ENCODE measurements around the gene KPTN.

The KPTN gene

DNA sequence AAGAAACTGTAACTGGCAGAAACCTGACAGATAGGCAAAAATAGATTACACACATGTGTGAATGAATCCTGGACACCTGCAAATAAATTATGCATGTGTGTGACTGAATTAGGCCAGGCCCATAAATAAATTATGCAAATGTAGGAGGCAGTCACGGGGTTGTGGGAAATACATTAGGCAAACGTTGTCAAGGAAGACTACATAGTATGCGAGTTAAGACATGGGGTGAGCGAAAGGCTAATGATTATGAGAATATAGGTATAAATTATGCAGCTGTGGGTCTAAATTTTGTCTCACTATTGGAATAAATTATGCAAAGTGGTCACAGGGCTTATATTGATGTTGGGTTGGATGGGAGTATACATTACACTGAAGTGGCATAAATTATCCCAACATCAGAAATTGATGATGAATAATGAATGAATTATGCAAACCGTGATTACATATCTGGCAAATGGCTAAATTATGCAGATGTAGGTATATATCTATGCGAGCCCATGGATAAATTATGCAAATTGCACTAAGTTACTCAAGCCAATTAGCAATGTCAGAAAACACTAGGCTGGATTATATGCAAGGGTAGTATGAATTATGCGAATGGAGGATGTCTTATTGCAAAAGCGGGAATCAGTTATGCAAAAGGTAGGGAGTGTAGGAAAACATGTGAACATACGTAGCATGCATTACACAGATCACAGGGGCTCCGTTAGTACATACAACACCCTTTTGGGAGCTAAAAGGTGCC is 19.2 kb downstream of the KPTN start:
- no peak for FAIRE-seq

DNA sequence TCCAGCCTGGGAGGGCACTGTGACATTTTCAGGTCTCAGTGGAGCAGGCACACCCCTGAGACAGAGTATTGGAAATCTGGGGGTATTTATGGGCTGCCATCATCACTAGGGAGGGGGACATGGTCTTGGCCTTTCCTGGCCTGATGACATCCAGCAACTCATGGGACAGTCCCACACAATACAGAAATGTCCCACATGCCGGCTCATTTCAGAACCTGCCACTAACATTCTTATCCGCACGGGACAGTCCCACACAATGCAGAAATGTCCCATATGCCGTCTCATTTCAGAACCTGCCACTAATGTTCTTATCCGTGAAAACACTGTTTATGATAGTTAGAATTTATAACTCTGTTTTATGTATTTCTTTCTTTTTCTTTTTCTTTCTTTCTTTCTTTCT is 22.1 kb downstream of the KPTN start:
- no peak for FAIRE-seq

DNA sequence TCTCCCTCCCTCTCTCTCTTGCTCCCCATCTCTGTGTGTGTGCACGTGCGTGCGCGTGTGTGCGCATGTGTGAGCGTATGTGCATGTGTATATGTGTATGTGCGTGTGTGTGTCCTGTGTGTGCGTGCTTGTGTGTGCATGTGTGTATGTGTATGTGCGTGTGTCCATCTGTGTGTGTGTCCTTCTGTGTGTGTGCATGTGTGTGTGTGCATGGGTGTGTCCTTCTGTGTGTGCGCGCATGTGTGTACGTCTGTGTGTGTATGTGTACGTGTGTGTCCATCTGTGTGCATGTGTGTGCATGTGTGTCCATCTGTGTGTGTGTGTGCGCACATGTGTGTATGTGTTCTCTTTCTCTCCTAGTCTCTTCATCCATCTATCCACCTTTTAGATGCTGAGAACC is 24.5 kb downstream of the KPTN start:
- no peak for FAIRE-seq

DNA sequence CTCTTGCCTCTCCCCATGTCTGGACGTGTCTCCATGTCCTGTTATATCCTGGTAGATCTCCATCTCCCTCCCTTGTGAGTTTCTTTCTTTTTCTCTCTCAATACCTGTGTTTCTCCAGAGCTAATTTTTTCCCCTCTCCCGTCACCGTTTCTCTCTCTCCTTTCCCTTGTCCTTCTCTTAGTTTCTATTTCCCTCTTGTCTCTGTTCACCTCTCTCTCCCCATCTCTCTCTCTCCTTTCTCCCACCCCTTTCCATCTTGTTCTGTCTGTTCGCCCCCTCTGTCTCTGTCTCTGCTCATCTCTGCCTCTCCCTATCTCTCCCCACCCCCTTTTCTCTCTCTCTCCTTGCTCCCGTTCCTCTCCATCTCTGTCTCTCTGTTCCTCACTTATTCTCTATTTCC is 25.3 kb downstream of the KPTN start:
- FAIRE-seq: no peak

DNA sequence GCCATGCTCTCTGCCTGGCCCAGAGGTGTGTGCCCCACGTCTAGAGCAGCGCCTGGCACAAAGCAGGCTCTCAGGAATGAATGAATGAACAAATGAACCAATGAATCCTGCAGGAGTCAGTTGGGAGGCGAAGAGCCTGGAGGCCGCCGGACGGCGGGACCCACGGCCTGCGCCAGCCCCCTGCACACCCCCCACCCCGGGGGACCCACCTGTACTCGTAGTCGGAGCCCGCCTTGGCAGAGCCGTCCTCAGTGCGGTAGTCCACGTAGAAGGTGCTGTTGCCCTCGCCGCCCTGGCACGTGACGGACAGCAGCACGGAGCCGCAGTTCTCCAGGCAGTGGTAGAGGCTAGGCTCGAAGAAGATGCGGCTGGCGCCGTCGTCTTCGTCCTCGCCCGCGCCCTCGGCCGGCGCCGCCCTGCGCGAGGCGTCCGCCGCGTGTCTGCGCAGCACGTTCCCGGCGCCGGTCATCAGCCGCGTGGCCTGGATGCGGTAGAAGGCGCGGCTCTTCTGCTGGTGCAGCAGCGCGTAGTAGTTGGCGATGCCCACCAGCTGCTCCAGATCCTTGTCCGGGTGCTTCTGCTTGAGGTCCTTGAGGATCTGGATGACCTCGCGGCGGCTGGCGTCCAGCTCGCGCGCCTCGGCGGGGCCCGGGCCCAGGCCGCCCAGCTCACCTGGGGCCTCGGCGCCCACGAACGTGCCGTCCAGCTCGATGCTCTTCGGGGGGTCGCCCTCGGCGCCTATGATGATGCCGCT is 27.1 kb downstream of the KPTN start:
- no peak for FAIRE-seq

DNA sequence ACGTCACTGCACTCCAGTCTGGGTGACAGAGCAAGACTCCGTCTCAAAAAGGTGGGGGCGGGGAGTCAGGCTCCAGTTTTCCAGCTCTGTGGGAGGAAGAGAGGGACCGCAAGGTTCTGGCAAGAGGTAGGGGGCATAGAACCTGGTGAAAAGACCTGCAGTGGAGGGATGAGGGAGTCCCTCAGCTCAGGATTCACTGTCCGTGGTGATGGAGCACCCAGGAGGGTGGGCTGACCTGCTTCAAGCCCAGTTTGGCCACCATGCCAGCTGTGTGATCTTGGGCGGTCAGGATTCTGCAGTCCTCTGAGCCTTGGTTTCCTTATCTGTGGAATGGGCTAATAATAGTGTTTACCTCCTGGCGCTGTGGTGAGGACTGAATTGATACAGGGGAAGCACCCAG is 33.5 kb downstream of the KPTN start:
- no peak for FAIRE-seq

DNA sequence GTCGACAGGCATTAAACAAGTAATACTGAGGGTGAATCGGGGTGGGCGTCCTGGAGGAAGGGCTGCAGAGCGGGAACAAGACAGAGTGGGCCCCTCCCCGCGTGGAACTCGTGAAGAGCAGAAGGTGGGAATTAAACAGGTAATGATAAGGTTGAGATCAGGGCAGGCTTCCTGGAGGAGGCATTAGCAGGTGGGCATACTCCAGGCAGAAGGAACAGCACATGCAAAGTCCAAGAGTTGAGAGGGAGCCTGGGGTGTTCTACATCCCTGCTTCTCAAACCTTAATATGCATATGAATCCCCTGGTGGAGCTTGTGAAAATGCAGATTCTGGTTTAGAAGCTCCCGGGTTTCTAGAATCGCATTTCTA is 35.7 kb downstream of the KPTN start:
- no peak for FAIRE-seq

DNA sequence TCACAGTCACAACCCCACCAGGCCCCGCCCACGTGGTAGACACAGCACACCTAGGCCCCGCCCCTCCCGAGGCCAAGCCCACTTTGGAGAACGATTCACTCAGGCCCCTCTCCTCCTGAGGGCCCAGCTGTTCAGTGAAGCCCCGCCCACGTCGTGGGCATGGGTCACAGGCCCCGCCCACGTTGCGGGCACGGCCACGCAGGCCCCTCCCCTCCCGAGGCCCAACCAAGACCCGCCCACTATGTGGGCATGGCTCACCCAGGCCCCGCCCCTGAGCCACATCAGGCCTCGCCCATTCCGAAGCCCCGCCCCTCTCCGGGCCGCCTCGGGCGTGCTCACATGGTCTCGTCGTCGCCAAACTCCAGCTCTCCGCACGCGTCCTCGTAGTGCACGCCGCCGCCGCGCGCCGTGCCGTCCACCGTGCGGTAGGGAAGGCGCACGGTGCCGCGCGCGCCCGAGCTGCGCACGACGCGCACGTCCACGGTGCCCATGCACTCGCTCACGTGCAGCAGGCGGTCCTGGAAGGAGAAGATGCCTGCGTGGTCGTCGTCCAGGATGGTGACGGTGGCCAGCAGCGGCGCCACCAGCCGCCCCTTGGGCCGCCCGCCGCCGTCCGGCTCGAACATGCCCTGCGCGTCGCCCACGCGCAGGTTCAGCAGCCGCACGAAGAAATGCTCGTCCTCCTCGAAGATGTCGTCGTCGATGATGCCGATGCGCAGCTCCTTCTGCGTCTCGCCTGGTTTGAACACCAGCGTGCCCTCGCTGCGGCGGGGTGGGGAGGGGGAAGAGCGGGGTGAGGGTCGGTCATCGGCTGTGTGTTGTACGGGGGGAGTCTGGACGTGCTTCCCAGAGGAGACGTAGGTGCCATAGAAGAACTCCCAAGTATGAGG is 36.3 kb downstream of the KPTN start:
- no peak for FAIRE-seq

DNA sequence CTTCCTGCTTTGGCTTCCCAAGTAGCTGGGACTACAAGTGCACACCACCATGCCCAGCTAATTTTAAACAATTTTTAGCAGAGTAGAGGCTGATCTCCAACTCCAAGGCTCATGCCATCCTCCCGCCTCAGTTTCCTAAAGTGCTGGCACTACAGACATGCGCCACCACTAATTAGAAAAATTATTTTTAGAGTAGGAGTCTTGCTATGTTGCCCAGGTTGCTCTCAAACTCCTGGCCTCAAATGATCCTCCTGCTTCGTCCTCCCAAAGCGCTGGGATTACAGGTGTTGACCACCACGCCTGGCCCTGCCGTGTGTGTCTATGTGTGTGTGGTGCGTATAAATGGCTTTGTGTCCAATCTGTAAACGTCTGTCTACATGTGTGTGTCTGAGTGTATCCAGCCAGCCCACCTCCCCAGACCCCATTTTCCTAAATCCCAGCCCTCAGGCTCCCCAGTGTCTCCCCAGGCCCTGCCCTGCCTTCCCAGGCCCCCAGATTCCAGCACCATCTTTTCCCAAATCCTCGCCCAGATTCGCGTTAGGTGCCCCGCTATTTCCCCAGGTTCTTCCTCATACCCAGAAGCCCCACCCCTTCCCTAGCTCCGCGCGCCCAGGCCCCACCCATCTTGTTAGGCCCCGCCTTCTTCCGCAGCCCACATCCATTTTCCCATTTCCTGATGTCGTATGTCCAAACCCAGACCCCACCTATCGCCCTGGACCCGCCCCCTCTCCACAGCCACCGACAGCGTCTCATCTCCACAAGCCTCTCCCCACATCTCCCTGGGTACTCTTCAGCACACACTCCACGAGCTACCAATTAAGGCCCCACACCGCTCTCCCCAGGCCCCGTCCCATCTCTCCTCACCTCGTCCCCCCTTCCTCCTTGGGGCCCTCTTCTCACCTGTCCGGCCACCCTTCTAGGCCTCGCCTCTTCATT is 37.2 kb downstream of the KPTN start:
- FAIRE-seq: no peak

DNA sequence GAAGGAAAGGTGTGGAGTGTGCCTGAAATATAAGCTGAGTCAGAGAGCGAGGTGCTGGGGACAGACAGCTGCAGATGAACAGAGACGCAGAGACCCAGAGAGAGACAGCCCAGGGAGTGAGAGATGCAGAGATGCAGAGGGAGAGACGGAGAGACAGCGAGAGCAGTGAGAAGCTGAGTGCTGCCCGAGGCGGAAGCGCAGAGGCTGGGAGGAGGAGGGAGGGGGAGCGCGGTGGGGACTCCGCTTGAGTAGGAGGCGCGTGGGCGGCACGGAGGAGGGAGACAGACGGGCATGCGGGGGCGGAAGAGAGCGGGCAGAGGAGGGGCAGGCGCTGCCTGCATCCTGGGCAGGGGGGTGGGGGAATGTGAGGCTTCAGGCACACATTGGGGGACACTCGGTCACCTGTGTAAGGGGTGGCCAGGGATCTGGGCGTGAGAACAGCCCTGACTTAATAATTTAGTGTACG is 38.0 kb downstream of the KPTN start:
- FAIRE-seq: no peak

DNA sequence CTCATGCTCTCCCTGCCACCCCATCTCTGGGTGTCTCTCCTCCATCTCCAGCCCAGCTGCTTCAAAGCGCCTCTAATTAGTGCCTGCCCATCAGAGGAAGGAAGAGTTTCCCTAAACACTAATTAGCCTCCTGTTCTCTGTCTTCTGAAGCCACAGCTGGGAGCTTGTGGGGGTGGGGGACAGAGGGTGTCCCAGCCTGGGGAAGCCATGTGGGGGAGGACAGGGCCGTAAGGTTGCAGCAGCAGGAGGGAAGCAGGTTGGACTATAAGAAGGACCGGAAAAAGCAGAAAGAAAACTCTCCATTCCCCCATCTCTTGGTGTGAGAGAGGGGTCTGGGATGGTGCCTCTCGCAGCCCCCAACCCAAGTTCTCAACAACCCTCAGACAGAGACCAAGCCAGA is 38.5 kb downstream of the KPTN start:
- FAIRE-seq: no peak

DNA sequence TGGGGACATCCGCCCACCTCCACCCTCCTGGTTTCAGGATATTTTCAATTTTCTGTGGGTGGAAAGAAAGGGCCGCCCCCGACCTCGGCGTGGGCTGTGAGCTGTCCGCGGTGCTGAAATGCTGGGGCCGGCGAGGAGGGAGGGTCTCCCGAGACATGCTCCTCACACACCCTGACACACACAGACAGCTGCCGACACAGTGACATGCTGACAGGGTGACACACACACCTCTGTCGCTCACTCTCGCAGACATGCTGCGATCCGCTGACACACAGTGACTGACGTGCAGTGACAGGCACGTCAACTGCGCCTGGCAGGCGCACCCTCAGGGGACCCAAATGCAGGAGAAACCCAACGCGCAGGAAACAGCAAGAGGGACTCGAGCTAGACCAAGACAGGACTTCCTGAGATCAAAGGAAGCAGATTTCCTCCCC is 39.6 kb downstream of the KPTN start:
- no peak for FAIRE-seq

DNA sequence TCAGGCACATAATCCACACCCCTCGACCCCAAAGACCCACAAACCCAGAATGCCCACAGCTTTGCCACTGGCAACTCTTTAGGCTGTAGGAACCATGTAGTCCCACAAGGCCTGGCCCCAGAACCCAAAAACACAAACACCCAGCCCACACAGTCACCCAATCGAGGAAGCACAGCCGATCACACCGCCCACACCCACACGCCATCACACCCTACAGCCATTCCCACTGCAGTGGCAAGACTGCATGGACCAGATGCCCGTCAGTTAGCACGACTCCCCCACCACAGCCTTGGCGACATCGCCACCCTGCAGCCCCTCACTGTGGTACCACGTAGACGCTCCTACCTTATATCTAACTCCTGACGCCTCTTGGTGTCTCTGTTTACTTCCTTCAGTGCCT is 40.7 kb downstream of the KPTN start:
- no peak for FAIRE-seq

DNA sequence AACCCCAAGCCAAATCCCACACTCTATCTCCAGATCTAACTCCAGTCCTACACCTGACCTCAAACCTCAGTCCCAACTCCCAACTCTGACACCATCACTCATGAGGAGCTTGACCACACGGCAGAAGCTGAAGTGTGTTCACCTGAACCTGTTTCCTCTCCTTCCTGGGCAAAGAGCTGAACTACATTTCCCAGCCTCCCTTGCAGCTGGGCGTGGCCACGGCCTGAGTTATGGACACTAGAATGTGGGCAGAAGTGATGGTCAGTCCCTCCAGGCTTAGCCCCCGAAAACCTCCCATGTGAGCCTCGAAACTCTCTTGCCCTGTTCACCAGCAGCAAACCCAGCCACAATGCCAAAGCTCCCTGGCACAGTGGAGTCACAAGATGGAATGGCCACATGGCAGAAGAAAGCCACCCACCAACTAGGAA is 45.2 kb downstream of the KPTN start:
- FAIRE-seq: no peak

DNA sequence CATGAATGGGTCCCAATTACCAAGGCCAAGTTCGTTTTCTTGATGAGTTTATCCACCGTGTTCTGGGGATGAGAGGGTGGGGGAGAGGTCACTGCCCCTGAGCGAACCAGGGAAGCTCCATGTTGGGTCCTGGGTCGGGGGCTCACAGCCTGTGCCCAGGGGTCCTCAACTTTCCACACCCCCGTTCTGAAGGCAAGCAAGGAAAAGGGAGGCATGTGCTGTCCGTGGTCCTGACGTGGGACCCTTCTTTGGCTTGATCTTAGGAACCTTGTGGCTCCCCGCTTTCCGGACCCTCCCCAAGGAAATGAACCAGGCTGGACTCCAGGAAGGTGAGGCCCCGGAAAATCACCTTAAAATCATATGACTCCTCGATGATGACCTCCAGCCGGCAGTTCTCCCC is 46.5 kb downstream of the KPTN start:
- FAIRE-seq: no peak

DNA sequence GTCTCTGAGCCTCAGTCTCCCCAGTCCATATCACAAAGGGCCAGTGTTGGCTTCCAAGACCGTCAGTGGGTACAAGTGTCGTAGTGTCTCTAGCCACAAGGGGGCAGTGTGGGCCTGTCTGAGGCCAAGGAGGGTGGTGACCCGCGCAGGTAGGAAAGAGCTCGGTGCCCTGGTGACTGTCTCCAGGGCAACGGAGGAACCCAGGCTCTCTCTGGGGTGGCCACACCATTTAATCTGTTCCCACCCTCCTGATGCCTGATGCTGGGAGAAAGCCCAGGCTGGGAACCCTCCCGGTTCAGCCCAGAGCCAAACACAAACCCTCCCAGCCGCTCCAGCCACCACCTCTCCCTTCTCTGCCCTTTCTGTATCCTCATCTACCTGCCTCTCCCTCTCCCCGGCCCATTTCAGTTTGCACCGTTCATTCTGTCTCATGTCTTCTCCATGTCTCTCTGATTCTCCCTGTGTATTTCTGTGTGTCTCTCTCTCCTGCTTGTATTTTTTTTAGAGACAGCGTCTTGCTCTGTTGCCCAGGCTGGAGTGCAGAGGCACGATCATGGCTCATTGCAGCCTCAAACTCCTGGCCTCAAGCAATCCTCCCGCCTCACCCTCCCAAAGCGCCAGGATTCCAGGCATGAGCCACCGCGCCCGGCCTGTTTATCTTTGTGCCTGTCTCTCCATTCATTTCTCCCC is 47.2 kb downstream of the KPTN start:
- no peak for FAIRE-seq

DNA sequence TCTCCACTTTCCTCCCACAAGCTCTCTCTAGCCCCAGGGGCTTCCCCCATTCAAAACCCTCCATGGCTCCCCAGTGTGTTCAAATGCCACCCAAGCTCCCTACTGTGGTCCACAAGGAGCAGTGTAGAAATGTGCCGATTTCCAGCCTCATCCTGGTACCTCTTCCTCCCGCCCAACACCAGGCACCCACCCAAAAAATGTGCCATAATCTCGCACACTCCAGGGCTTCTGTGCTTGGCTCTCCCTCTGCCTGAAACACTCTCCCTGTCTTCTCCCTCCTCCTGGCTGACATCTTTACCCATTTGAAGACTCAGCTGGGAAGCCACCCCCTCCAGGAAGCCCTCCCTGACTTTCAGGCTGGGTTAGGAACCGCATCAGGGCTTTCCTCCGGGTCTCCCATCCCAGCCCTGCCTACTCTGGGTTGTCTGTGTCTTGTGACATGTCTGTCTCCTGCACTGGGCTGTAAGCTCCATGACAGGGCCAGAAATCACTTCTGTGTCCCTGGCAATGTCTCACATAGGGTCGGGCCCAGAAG is 48.1 kb downstream of the KPTN start:
- no peak for FAIRE-seq

DNA sequence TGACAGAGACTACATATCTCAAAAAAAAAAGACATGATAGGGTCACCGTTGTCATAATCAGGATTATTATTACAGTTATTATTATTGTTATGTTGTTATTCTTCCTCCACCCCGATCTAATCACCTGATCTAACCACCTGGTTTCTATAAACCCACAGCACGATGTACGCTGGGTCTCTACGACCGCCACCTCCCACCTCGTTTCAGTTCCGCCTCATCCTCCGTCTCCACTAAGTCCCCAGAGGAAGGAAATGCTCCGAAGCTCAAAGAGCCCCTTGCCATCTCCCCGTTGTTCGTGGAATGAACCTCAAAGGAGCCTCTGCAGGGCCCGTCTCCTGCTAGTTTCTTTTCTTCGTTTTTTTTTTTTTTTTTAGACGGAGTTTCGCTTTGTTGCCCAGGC is 48.8 kb downstream of the KPTN start:
- FAIRE-seq: no peak

DNA sequence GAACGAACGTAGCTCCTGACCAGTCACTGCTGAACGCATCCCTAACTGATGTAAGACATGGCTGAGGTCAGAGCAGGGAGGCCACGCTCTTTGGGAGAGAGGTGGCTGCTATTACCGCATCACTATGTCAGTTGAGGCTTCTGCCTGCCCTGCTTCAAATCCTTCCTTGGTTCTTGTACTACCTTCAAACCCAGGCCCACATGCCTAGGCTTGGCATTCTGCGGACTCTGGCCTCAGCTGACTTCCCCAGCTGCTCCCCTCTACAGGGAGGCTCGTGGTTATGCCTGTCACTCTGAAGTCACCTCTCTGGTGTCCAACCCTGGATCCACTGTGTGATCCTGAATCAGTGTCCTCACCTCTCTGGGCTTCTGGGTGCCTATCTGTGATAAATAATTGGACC is 49.9 kb downstream of the KPTN start:
- FAIRE-seq: no peak

DNA sequence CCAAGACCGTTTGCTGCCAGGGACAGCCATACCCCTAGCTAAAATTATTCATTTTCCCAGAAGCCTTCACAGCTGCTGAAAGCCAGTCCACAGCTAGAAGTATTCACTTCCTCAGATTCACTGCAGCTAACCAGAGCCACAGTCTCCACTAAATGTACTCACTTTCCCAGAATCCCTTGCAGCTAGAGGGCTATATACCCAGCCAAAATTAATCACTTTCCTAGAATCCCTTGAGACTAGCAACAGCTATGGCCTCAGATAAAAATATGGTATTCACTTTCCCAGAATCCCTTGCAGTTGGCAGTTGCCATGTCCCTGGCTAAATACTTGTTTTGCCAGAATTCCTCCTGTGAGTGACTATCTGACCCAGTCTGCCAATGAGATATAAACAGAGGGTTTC is 50.9 kb downstream of the KPTN start:
- no peak for FAIRE-seq

DNA sequence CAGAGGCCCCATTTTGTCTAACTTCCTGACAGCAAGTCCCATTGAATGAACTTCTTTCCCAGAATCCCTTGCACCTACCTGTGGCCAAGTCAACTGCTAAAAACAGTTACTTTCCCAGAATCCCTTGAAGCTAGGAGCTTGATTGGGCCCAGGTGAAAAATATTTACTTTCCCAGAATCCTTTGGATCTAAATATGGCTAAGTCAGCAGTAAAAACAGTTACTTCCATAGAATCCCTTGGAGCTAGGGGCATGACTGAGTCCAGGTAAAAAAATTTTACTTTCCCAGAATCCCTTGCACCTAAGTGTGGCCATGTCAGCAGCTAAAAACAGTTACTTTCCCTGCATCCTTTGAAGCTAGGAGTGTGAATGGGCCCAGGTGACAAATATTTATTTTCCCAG is 51.5 kb downstream of the KPTN start:
- no peak for FAIRE-seq

DNA sequence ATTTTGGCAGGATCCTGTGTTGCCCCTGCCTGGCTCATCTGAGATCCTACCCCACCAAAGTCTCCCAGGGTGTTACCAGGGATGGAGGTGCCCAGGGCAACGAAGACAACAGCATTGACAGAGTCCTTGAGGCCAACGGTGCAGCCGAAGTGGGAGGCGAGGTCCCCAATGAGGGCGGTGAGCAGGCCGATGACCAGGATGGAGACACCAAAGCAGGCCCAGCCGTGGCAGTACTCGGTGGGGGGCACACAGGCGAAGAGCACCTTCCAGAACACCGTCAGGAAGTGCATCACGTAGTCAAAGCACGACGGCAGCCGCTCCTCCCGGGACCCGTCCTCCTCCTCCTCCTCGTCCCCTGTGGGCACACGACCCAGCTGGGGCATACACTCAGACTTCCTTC is 51.9 kb downstream of the KPTN start:
- FAIRE-seq: no peak
